HEK293 (cell line): ENCODE measurements around the gene FBRSL1.

ENCODE experiments used
- CTCF ChIA-PET: fragments of 350-600 bp; formaldehyde crosslinking; extraction: SDS; loops from one replicate; lab custom pipeline; 2021; ENCODE audit warnings: antibody characterized with exemption; lab: Yijun Ruan, JAX
- POLR2A ChIA-PET: fragments of 300-600 bp; formaldehyde crosslinking; extraction: SDS; loops from one replicate; lab custom pipeline; 2020; ENCODE audit warnings: antibody characterized with exemption, inconsistent platforms; lab: Yijun Ruan, JAX
- H3K27ac ChIP-seq: fragments of 200-500 bp; sonication (Bioruptor generic); 2 replicates; pipeline ENCODE4 v1.5.1; 2014; ENCODE audit warnings: low read depth, low read length, control low read depth, inconsistent platforms; ENCODE audit errors: extremely low read depth
- H3K36me3 ChIP-seq, 2 experiments: fragments of 200-500 bp in 1 of 2; sonication (Bioruptor generic) in 1 of 2; 1 replicate in 1 of 2; 2 replicates in 1 of 2; pipeline ENCODE4 v1.5.1; 2014 to 2017; ENCODE audit warnings: inconsistent platforms in 2 of 2, low read length in 2 of 2; ENCODE audit not compliant: control insufficient read depth in 2 of 2, insufficient read depth in 1 of 2
- H3K4me1 ChIP-seq: fragments of 200-500 bp; sonication (Bioruptor generic); 2 replicates; pipeline ENCODE4 v1.5.1; 2014; ENCODE audit warnings: mild to moderate bottlenecking, low read length, inconsistent platforms; ENCODE audit not compliant: control insufficient read depth, insufficient read depth
- H3K4me3 ChIP-seq: 2 replicates; pipeline ENCODE4 v1.5.1; 2011; ENCODE audit warnings: low read depth, mild to moderate bottlenecking, control low read depth, low read length, moderate library complexity
- H3K9me3 ChIP-seq: fragments of 200-500 bp; sonication (Bioruptor generic); 2 replicates; pipeline ENCODE4 v1.5.1; 2014; ENCODE audit warnings: low read depth, low read length, inconsistent platforms; ENCODE audit not compliant: control insufficient read depth, insufficient read depth
- GLIS1 ChIP-seq: fragments of 450-650 bp; formaldehyde crosslinking; IDR thresholded peaks from 2 replicates; pipeline ENCODE4 v1.5.1; 2016; ENCODE audit warnings: missing biosample characterization, missing genetic modification characterization
- SALL2 ChIP-seq: fragments of 450-650 bp; formaldehyde crosslinking; IDR thresholded peaks from 2 replicates; pipeline ENCODE4 v1.5.0; 2017; ENCODE audit warnings: missing biosample characterization, mild to moderate bottlenecking, missing genetic modification characterization, borderline replicate concordance
- SP7 ChIP-seq: fragments of 450-650 bp; formaldehyde crosslinking; IDR thresholded peaks from 2 replicates; pipeline ENCODE4 v1.5.1; 2016; ENCODE audit warnings: missing biosample characterization, missing genetic modification characterization
- WT1 ChIP-seq: fragments of 450-650 bp; formaldehyde crosslinking; IDR thresholded peaks from 2 replicates; pipeline ENCODE4 v1.5.1; 2016; ENCODE audit warnings: missing biosample characterization, missing genetic modification characterization
- ZBTB44 ChIP-seq: fragments of 450-650 bp; IDR thresholded peaks from 2 replicates; pipeline ENCODE4 v1.5.1; 2018; ENCODE audit warnings: missing biosample characterization, mild to moderate bottlenecking, missing genetic modification characterization
- ZIC2 ChIP-seq: fragments of 450-650 bp; formaldehyde crosslinking; IDR thresholded peaks from 2 replicates; pipeline ENCODE4 v1.5.1; 2016; ENCODE audit warnings: missing biosample characterization, missing genetic modification characterization
- ZNF202 ChIP-seq: fragments of 450-650 bp; formaldehyde crosslinking; IDR thresholded peaks from 2 replicates; pipeline ENCODE4 v1.5.1; 2016; ENCODE audit warnings: missing biosample characterization, missing genetic modification characterization, borderline replicate concordance
- ZNF211 ChIP-seq: fragments of 450-650 bp; formaldehyde crosslinking; IDR thresholded peaks from 2 replicates; pipeline ENCODE4 v1.5.1; 2016; ENCODE audit warnings: low read depth, missing biosample characterization, missing genetic modification characterization
- ZNF239 ChIP-seq: fragments of 450-650 bp; formaldehyde crosslinking; IDR thresholded peaks from 2 replicates; pipeline ENCODE4 v1.5.1; 2016; ENCODE audit warnings: missing biosample characterization, missing genetic modification characterization
- ZNF248 ChIP-seq: fragments of 450-650 bp; formaldehyde crosslinking; IDR thresholded peaks from 2 replicates; pipeline ENCODE4 v1.5.1; 2017; ENCODE audit warnings: missing biosample characterization, missing genetic modification characterization
- ZNF26 ChIP-seq: fragments of 450-650 bp; formaldehyde crosslinking; IDR thresholded peaks from 2 replicates; pipeline ENCODE4 v1.5.1; 2016; ENCODE audit warnings: missing biosample characterization, missing genetic modification characterization
- ZNF311 ChIP-seq: fragments of 450-650 bp; formaldehyde crosslinking; IDR thresholded peaks from 2 replicates; pipeline ENCODE4 v1.5.1; 2017; ENCODE audit warnings: missing biosample characterization, missing genetic modification characterization, borderline replicate concordance
- ZNF341 ChIP-seq: fragments of 450-650 bp; formaldehyde crosslinking; IDR thresholded peaks from 2 replicates; pipeline ENCODE4; 2016; ENCODE audit warnings: low read depth, missing biosample characterization, missing genetic modification characterization
- ZNF449 ChIP-seq: fragments of 450-650 bp; formaldehyde crosslinking; IDR thresholded peaks from 2 replicates; pipeline ENCODE4 v1.5.1; 2017; ENCODE audit warnings: missing biosample characterization, mild to moderate bottlenecking, missing genetic modification characterization, moderate library complexity
- ZNF473 ChIP-seq: fragments of 450-650 bp; formaldehyde crosslinking; IDR thresholded peaks from 2 replicates; pipeline ENCODE4 v1.5.1; 2017; ENCODE audit warnings: missing biosample characterization, missing genetic modification characterization
- ZNF510 ChIP-seq: fragments of 450-650 bp; formaldehyde crosslinking; IDR thresholded peaks from 2 replicates; pipeline ENCODE4 v1.5.1; 2018; ENCODE audit warnings: mild to moderate bottlenecking, missing genetic modification characterization, missing biosample characterization; ENCODE audit not compliant: insufficient replicate concordance
- ZNF660 ChIP-seq: fragments of 450-650 bp; IDR thresholded peaks from 2 replicates; pipeline ENCODE4 v1.5.1; 2018; ENCODE audit warnings: missing biosample characterization, mild to moderate bottlenecking, missing genetic modification characterization
- ZNF776 ChIP-seq: fragments of 450-650 bp; formaldehyde crosslinking; IDR thresholded peaks from 2 replicates; pipeline ENCODE4 v1.5.0; 2017; ENCODE audit warnings: missing biosample characterization, missing genetic modification characterization, borderline replicate concordance
- TF ChIP-seq, protein P1 (sequence below): sonication (generic); formaldehyde crosslinking; IDR thresholded peaks from 2 replicates; pipeline ENCODE4 v1.8.1; 2022; ENCODE audit warnings: mild to moderate bottlenecking, moderate library complexity, missing genetic modification reagents

FBRSL1 gene

GRCh38 chr12:132478433-132478803, 11.5 kb upstream of the FBRSL1 start (continued):
- TF ChIP-seq ZNF26 (no peak), ZNF239 (tag by site-specific recombination) (no peak), ZNF311 (tag by site-specific recombination) (no peak), SP7 (no peak), ZIC2 (tag by site-specific recombination) (no peak), ZNF776 (tag by site-specific recombination) (no peak), ZNF248 (tag by site-specific recombination) (no peak), ZNF510 (tag by site-specific recombination) (no peak)

DNA sequence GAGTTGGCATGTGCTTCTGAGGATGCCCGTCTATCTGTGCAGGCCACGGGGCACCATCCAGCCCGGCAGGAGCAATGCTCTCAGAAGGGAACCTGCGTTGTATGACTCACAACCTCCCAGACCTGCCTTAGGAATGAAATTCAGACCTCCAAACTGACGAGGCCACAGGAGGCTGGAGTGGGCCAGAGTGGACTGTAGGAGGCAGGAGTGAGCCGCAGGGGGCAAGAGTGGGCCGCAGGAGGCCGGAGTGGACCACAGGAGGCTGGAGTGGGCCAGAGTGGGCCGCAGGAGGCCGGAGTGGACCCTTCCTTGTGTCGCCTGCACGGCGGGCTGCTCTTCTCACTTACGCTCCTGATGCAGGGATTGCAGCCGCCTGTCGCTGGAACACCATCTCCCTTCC, 11.1 kb upstream of the FBRSL1 start:
- Histone ChIP-seq H3K4me3 (no peak overlapping the region), H3K4me1 (no peaks in the 10 kb centered on the region), H3K27ac (no peak overlapping the region), H3K9me3 (no peaks in the 10 kb centered on the region), H3K36me3 (no peaks in the 10 kb centered on the region)
- CTCF ChIA-PET: no interaction called here
- TF ChIP-seq GLIS1 (peak; percentile 84), ZIC2 (tag by site-specific recombination) (peak; percentile 64), ZNF449 (tag by site-specific recombination) (no peak), ZNF341 (tag by site-specific recombination) (no peak)
- POLR2A ChIA-PET: no interaction called here

DNA sequence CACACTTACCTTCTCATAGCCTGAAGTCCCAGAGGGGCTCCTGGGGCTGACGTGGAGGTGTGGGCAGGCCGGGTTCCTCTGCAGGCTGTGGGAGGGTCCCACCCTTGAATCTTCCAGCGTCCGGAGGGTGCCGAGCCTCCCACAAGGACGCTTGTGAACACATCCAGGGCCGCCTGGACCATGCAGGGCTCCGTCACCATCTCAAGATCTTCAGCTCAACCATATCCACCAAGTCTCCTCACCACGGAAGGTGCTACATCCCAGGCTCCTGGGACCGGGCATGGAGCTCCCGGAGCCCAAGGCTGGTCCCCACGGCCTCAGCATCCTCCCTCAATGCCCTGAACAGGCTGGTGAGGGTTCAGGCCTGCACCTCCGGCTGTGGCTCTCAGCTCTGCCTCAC, 10.7 kb upstream of the FBRSL1 start:
- TF ChIP-seq SALL2 (tag by site-specific recombination) (no peak), ZNF211 (tag by site-specific recombination) (no peak), ZNF660 (tag by site-specific recombination) (no peak), ZNF202 (tag by site-specific recombination) (no peak), ZBTB44 (tag by site-specific recombination) (no peak), WT1 (no peak), ZNF473 (no peak)
- TF ChIP-seq, protein P1, sequence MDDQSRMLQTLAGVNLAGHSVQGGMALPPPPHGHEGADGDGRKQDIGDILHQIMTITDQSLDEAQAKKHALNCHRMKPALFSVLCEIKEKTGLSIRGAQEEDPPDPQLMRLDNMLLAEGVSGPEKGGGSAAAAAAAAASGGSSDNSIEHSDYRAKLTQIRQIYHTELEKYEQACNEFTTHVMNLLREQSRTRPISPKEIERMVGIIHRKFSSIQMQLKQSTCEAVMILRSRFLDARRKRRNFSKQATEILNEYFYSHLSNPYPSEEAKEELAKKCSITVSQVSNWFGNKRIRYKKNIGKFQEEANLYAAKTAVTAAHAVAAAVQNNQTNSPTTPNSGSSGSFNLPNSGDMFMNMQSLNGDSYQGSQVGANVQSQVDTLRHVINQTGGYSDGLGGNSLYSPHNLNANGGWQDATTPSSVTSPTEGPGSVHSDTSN: no peak
- H3K4me1 ChIP-seq: no peaks in the 10 kb centered on the region
- ChIA-PET POLR2A (no interaction called here), CTCF (no interaction called here)
- no peaks in the 10 kb centered on the region for H3K9me3 ChIP-seq
- no peak overlapping the region for H3K4me3 ChIP-seq
- H3K36me3 ChIP-seq: no peaks in the 10 kb centered on the region
- no peak overlapping the region for H3K27ac ChIP-seq
